Cardiac septum (tissue), 1 donor: ENCODE data around the gene ST7. TPM values are rescaled to one million over a fixed set of nuclear protein-coding genes. Genes with fewer than 3 reads are reported as not detected.

ENCODE experiments used
- DNase-seq: peaks from one replicate; pipeline ENCODE4 v3.0.0-alpha.2; 2020; ENCODE audit warnings: low spot score
- intact Hi-C: fragments of 100-400 bp; cut with DNase I; formaldehyde crosslinking; loops from one replicate; pipeline ENCODE4 v1.14.0; 2022
- total RNA-seq: library from RNA; stranded (reverse); fragmentation: NEBNext Ultra II Directional; extraction: Animal tissue kit (Norgen Biotek cat#: 25700); gene quantifications from one replicate; pipeline ENCODE4 v1.2.1, GENCODE V29; 2021
- donor health status: DM: no; HTN: no; CAD: no.

The ST7 gene
- total RNA-seq, 1 donor from 2014 or later = 23.4 TPM

DNA sequence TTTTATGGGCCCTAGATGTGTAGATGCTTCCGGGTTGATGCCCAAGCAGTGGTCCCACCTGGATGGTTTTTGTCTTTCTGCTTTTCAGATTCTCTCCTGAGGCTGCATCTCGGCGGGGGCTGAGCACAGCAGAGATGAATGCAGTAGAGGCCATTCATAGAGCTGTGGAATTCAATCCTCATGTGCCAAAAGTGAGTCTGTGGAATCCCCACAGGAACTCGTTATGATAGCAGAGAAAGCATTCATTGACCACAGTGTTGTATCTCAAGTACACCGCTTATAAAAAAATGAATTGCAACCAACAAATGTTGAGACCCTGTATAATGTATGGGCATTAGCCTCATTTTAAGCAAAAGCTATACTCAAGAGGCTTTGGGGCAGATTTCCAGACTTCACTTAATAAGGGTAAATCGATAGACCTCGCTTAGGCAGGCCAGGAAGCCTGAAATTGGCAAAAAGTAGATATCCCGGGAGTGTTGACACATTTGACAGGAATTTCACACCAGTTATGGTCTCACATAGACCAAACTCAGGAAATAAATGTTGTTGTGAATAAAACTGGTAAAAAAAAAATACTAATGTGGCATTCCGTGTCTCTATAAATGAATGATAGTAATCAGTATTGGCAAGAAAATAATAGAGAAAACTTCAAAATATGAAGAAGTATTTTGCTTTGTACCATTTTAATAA lies 237.6 kb downstream of the ST7 start:
- intact Hi-C loops = no loop called here
- no peak for DNase-seq

DNA sequence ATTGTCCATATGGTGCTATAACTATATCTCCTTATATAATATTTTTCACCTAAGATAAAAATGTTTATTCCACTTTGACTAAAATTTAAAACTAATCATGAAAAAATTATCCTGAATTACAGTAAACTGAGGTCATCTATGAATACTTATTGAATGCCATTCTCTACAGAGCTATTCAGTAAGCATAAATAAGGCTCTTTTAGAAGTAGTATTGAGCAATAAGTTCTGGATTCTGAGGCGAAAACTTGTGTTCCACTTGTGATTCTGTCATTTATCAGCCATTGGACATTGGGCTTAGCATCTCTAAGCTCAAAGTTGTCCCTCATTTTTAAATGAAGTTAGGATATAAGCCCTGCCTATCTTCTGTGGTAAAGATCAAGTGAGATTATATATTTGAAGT lies 238.8 kb downstream of the ST7 start:
- DNase-seq = no peak
- intact Hi-C loops = no loop called here

DNA sequence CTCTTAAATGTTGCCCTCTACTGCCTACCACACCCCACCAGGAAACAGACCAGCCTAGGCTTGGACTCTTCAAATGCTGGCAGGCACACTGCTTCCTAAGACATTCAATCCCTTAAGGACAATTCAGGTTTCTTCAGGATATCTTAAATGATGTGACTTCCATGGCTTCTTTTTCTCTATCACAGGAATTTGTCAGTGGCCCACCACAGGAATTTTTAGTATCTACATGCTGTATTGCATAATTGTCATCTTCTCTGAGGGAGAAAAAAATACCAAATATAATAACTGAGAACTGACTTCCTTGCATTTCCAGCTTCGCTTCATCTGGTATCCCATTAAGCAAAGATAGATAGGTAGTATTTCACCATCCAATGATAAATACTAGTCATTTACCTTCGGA lies 240.3 kb downstream of the ST7 start:
- intact Hi-C loops = no loop called here
- DNase-seq = no peak

DNA sequence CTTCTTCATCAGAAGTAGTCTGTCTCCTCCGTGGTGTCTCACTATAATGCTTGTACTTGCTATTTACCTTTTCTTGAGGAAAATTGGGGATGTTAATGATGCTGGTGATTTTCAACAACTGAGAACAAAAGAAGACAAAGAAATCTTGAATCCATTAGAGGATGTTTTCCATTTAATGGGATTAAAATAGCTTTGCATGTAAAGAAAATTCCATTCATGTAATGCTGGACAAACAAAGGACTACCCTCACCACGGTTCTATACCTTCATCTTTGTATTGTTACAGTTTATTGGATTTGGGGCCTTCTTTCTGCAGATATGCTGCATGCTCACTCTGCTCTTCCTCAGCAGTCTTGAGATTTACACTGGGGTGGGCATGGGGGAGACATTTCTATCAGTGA lies 241.1 kb downstream of the ST7 start:
- DNase-seq = no peak
- intact Hi-C loops = no loop called here

DNA sequence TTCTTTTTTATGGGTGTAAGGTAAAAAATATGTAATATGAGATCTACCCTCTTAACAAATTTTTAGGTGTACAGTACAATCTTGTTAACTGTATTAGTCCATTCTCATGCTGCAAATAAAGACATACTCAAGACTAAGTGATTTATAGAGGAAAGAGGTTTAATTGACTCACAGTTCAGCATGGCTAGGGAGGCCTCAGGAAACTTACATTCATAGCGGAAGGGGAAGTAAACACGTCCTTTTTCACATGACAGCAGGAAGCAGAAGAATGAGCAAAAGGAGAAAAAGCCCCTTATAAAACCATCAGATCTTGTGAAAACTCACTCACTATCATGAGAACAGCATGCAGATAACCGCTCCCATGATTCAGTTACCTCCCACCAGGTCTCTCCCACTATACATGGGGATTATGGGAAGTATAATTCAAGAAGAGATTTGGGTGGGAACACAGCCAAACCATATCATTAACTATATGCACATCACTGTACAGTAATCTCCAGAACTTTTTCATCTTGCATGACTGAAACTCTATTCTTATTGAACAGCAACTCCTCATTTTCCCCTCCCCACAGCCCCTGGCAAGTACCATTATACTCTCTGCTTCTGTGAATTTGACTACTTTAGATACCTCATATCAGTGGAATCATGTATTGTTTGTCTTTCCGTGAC lies 242.2 kb downstream of the ST7 start:
- intact Hi-C loops = no loop called here
- DNase-seq = no peak

DNA sequence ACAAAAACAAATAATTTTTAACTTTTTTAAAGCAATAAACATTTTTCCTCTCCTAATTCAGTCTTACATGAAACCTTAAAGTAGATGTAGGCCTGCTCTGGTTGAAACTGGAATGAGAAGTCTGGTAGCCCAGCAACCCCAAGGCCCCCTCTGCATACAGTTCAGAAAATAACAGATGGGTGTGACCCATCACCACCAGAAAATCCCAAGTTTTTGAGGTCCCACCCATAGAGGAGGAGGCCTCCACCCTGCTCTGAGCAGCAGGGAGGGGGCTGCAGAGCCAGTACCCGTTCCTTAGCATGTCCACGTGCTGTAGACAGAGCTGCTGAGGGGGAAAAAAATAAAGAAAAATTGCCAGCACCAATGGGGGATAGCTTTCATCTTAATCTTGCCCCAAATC lies 246.8 kb downstream of the ST7 start:
- DNase-seq = no peak
- intact Hi-C loops = no loop called here

DNA sequence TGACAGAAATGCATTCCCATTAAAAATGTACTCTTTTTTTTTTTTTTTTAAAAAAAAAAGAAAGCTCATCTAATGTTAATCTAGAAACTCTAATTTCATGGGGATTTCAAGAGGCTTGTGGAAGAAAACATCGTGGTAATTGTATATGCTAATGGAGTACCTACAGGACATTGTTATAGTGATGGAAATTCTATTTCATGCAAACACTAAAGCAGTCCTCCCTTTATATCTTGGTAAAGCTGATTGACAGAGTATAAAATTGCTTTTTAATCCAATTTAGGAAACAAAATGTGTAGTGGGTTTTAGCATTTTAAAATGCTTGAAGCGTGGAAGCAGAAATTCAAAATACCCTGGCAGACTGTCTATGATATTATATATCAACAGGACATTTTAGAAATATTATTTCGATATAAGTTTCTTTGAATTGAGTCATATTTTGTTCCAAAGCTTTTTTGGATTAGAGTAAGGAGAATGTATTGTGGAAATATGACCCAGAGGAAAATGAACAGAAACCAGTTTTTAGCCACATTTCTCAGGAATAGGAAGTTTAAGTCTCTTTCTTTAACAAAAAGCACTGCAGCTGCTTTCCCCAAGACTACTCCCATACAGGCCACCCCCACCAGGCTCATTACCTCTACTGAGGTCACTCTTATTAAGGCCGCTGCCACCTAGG lies 247.6 kb downstream of the ST7 start:
- intact Hi-C loops = no loop called here
- DNase-seq = no peak

DNA sequence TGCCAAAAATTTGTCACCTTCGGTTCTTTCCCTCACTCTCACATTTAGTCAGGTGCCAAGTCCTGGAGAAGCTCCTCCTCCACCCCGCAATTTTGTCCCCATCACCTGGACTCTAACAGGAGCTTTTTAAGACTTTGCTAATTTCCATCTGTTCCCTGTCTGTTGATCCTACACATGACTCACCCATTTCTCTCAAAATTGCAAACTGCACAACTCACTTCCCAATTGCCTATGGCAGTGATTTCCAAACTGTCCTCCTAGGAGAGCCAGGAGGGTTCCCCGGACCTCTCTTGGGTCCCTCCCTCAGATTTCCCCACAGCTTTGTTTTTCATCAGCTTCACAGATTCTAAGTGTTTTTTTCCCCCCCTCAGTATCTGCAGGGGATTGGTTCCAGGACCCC lies 249.2 kb downstream of the ST7 start:
- intact Hi-C loops = no loop called here
- no peak for DNase-seq

DNA sequence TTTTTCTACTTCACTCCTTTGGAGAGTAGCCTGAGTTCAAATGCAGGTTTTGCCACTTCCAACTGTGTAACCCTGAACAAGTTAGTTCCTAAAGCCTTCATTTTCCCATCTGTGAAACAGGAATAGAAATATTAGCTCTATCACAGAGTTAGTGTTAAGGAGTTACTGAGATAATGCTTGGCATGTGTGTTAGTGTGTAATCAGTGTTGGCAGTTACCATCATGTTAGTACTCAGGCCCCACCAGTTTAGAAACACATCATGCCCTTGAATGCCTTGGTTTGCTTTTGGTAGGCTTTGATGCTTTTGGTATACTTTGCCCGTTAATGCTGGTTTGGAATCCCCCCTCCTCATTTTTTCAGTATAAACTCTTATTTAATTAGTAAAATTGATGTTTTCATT lies 249.9 kb downstream of the ST7 start:
- intact Hi-C loops = no loop called here
- DNase-seq = no peak

DNA sequence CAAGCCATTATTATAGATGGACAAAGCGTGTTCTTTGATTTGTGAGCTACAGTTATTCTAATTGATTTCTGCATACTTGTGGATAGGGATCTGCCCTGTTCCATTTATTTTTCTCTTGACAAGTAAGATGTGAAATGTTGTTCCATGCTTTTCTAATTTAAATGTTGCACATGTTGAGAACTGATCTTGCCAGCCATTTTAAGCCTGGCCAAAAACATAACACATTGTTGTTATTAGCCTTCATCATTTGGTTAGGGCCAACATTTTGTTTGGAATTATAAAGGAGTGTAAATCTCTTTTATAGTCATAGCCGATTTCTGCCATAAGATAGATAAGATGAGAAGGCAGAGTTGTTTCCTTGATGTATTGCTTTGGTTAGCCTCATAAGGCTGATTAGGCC lies 252.6 kb downstream of the ST7 start:
- no peak for DNase-seq
- intact Hi-C loops = no loop called here

DNA sequence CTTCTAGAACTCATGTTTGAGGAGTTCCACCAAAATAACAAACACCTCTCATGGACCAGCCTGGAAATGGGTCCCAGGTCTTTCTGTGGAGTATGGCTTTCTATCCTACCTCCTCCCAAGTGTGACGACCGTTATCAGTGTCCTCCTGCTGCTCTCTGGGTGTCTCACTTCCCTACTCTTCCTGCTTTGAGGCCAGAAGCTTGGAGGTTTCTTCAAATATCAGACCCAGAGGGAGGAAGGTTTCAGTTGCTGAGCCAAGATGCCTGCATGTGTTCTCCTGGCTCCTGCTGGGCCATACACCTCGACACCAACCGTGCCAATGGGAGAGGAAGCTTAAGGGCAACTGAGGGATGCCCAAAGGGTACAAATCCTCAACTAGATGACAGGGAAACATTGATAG lies 255.0 kb downstream of the ST7 start:
- intact Hi-C loops = no loop called here
- no peak for DNase-seq

DNA sequence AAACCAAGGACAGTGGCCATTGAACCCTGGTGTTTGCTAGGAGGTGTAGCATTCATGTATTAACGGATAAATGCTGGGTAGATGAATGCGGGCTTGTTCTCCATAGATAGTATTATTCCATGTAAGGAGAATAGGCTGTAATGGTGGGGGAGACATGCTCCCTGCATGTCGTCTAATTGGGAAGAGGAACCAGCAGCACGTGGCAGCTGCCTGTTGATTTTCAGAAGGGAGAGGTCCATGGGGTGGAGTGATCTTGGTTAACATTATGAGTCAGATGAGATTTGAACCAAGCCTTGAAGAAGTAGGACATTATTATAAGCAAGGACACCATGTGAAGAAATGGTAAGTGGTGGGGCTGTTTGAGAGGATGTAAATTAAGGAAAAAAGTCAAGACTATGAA lies 257.1 kb downstream of the ST7 start:
- no peak for DNase-seq
- intact Hi-C loops = loop anchor here (10.0 kb wide), 1 partner anchor 174 kb away; no protein-coding TSS in a partner anchor

DNA sequence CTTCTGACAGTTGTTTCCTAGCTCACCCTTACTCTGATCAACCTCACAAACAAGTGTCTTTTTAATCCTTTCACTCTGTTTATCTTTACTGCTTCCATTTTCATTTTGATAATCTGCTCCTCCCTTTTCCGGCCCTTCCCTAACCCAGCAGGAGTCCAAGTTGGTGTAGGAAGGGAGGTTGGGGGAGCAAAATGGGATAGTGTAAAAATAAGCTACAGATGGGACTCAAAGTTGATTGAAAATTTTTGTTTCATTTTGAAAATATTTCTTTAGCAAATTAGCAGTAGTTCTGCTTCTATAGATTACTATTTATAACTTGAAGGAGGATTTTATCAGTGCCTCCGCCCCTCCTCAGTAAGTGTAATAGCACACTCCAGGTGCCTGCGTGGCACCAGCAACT lies 257.6 kb downstream of the ST7 start:
- intact Hi-C loops = loop anchor here (10.0 kb wide), 1 partner anchor 174 kb away; no protein-coding TSS in a partner anchor

DNA sequence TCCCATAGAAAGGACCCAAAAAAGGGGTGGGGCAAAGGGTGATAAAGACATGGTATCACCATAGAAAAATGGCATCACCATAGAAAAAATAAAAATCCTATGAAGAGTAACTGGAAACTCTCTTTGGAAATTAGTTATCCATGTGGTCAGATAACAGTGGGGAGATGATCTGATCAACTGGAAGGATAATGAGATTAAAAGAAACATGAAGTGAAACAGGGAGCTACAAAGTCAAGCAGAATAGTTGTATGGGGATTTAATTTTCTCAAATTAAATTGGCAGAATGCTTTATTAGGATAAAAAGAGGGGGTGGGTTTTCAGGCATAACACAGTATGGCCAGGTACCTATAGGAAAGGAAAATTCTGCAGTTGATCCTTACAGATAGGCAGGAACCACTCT lies 258.3 kb downstream of the ST7 start:
- intact Hi-C loops = loop anchor here (10.0 kb wide), 1 partner anchor 173 kb away; no protein-coding TSS in a partner anchor
- no peak for DNase-seq

More for the DNA sequence above, 257.6 kb downstream of the ST7 start:
- no peak for DNase-seq

DNA sequence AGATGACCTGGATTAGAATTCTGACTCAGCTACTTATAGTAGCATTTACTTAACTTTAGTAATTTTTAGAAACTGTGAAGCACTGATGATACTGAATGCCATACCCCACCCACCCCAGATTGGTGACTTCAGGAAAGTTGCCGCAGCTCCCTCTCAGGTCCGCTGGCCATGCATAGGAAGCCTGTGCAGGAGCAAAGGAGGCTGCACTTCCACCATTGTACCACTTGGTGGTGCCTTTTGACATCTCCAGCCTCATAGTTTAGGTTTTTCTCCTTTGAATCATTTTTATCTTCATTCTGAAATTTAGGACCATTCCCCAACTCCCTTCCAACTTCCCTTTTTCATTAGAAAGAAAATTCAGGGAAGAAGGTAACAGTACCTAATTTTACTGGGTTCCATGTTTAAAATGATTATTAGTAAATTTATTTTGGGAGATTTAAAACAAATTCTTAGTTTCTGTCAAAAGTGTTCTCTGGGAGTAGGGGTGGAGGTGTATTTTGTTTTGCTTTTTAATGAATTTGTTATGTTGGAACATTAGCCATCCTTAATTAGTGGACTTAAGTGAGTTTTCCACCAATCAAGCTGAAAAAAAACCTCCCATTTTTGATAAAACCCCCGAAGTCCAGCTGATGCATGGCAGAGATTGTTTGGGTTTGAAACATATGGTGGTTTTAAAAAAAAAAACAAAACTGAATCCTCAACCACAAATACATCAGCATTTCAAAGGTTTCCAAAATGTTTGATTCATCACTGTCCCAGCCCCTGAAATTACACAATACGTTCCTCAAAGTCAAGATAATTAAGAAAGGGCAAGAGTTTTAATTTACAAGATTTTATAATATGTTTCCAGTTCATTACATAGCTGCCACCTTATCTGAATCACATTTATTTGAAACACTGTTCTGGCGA lies 259.9 kb downstream of the ST7 start:
- DNase-seq = no peak
- intact Hi-C loops = loop anchor here (10.0 kb wide), 1 partner anchor 172 kb away; no protein-coding TSS in a partner anchor

DNA sequence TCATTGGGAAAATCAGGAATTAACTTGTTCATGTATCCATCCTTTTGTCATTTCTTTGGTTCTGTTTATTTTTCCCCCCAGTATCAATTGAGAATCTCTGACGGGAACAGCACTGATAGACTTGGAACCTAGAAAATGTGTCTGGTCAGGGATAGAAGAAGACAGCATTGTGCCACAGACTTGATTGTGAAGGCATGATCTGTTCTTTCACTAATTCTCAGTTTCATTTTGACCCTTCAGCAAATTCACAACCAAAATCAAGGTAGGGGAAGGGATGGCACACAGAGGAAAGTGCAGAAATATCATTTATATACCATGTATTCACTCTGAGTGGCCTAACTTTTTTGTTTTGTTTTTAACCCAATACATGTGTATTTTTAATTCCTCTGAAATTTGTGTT lies 262.7 kb downstream of the ST7 start:
- intact Hi-C loops = loop anchor here (10.0 kb wide), 1 partner anchor 169 kb away; no protein-coding TSS in a partner anchor

DNA sequence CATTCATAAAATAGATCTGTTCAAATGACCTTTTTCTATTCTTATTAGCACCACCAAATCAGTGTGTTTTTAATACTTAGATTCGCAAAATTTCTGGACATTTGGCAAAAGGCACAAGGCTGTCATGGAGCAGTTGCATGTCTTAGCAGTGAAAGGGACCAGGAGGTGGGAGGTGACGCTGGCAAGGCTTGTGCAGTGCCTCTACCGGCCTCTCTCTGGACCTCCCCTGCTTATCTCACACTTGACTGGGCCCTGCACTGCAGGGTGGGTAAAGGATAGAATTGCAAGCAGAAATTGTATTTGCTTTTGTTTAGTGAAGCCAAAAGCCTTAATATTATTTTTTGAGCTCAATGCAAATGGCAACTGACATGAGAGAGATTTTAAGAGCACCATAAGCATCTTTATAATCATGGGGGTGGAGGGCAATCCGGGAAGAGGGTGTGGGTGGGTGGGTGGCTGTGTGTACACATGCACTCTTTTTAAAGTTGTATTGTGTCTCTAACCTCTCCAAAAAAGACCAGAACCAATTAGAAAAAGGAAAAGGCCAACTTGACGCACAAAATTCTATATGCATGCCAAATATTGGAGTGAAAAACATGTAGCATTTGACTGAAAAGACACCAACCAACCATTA lies 263.3 kb downstream of the ST7 start:
- intact Hi-C loops = loop anchor here (10.0 kb wide), 1 partner anchor 168 kb away; no protein-coding TSS in a partner anchor
- no peak for DNase-seq

More for the DNA sequence above, 262.7 kb downstream of the ST7 start:
- DNase-seq = no peak

DNA sequence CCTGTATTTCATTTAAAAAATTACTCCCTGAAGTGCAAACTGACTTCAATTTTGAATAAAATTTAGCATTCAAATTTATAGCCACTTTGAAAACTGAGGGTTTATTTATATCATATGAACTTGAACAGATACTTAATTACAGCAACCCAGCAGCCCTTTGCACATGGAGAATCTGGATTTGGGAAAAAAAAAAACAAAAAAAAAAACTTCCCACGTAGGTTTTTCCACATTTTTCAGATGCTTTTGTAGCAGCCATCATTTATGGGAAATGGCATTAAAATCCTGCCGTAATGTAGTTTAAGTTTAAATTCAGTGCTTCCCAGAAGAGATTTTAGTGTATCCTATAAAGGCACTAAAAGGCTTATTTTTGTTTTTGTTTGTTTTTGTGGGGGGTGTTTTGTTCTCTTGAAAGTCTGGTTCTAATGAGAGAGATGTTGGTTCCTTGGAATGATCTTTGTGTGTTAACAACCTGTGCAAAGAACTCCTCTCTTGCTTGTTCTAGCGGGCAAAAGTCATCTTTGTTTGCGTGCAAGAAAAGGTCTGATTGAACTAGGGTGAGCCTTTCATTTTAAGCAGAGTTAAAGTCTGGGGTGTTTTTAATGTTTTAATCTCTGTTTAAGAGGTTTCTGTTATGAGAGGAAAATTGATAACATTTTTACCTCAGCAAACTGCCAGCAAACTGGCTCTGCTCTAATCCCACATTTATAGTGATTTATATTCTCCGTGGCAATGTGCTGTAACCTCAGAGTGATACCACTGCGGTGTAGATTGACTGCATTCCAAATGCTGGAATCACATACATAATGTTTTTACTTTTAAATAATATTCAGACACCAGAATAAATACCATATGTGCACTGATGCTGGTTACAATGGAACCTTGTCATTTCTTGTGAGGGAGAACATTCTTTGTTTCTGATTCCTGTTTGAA lies 264.1 kb downstream of the ST7 start:
- DNase-seq = no peak
- intact Hi-C loops = loop anchor here (10.0 kb wide), 1 partner anchor 167 kb away; no protein-coding TSS in a partner anchor
